GM19328 (cell line): ENCODE results near the gene WWP2.

Source experiments
- ATAC-seq: cut with Tn5 transposase; IDR thresholded peaks from one replicate; pipeline ENCODE4 v1.9.1; 2021; ENCODE audit warnings: mild to moderate bottlenecking, moderate library complexity; ENCODE audit not compliant: unreplicated experiment

WWP2 gene

GRCh38 chr16:69829338-69829737 is 67.2 kb downstream of the WWP2 start:
- no peak for ATAC-seq

- no peak for ATAC-seq
These were observed 68.0 kb downstream of the WWP2 start for GRCh38 chr16:69830146-69830533.

GRCh38 chr16:69830534-69831211 is 68.5 kb downstream of the WWP2 start:
- ATAC-seq: no peak

GRCh38 chr16:69831212-69832123 is 69.3 kb downstream of the WWP2 start:
- ATAC-seq: no peak

- no peak for ATAC-seq
These were observed 71.5 kb downstream of the WWP2 start for GRCh38 chr16:69833357-69834282.

GRCh38 chr16:69834807-69835466 is 72.8 kb downstream of the WWP2 start:
- ATAC-seq: no peak

- no peak for ATAC-seq
These were observed 74.1 kb downstream of the WWP2 start for GRCh38 chr16:69836257-69836656.

GRCh38 chr16:69837380-69837779 is 75.2 kb downstream of the WWP2 start:
- no peak for ATAC-seq

GRCh38 chr16:69838489-69838888 is 76.4 kb downstream of the WWP2 start:
- ATAC-seq: no peak

GRCh38 chr16:69839240-69839688 is 77.1 kb downstream of the WWP2 start:
- ATAC-seq: no peak

GRCh38 chr16:69839798-69840409 is 77.8 kb downstream of the WWP2 start:
- no peak for ATAC-seq

GRCh38 chr16:69840975-69841374 is 78.8 kb downstream of the WWP2 start:
- ATAC-seq: no peak

GRCh38 chr16:69844441-69844840 is 82.3 kb downstream of the WWP2 start:
- no peak for ATAC-seq

- ATAC-seq: no peak
These were observed 83.0 kb downstream of the WWP2 start for GRCh38 chr16:69845181-69845580.

- ATAC-seq: no peak
These were observed 85.5 kb downstream of the WWP2 start for GRCh38 chr16:69847643-69848042.

GRCh38 chr16:69848637-69849545 is 86.8 kb downstream of the WWP2 start:
- no peak for ATAC-seq

GRCh38 chr16:69851491-69852240 is 89.5 kb downstream of the WWP2 start:
- no peak for ATAC-seq

GRCh38 chr16:69852815-69853214 is 90.7 kb downstream of the WWP2 start:
- no peak for ATAC-seq
